ENCODE results near the gene TNK1.
"Not testable (repeated sequence)": the region's sequence is repeated elsewhere in the genome, so short reads cannot be mapped to it uniquely, and the experiment has no call there.

GRCh38 chr17:7368599-7368994 is 12.3 kb upstream of the TNK1 start:
- not testable (repeated sequence) for TF ChIP-seq EZH2 (IDR thresholded peaks at IDR 0.05; ENCODE audit: borderline replicate concordance, low read length)
- TF ChIP-seq, protein P1, sequence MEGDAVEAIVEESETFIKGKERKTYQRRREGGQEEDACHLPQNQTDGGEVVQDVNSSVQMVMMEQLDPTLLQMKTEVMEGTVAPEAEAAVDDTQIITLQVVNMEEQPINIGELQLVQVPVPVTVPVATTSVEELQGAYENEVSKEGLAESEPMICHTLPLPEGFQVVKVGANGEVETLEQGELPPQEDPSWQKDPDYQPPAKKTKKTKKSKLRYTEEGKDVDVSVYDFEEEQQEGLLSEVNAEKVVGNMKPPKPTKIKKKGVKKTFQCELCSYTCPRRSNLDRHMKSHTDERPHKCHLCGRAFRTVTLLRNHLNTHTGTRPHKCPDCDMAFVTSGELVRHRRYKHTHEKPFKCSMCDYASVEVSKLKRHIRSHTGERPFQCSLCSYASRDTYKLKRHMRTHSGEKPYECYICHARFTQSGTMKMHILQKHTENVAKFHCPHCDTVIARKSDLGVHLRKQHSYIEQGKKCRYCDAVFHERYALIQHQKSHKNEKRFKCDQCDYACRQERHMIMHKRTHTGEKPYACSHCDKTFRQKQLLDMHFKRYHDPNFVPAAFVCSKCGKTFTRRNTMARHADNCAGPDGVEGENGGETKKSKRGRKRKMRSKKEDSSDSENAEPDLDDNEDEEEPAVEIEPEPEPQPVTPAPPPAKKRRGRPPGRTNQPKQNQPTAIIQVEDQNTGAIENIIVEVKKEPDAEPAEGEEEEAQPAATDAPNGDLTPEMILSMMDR (conservative IDR thresholded peaks at IDR 0.05 in 1 of 2, IDR thresholded peaks at IDR 0.05 in 1 of 2; ENCODE audit: extremely low read depth in 1 of 2, insufficient read depth in 1 of 2, low read depth in 1 of 2, low read length in 2 of 2) = not testable (repeated sequence)

Measured in mammary epithelial cell (primary cell).